GM21367 (cell line): ENCODE results near the gene TMEM225.
"Not testable (repeated sequence)": the region's sequence is repeated elsewhere in the genome, so short reads cannot be mapped to it uniquely, and the experiment has no call there.

Source experiments
- ATAC-seq: cut with Tn5 transposase; IDR thresholded peaks from one replicate; pipeline ENCODE4 v1.9.1; 2021; ENCODE audit not compliant: unreplicated experiment

Gene TMEM225, protein sequence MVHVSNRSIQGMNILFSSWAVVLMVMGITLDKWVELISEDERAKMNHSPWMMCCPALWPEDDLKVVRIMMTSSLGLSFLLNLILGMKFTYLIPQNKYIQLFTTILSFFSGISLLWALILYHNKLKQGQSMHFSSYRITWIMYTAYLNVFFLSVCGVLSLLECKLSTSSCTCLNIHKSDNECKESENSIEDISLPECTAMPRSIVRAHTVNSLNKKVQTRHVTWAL

GRCh38 chr11:123885570-123885969 lies at the start of gene TMEM225:
Gene TMEM225 (minus strand): TSS chr11:123885670. CDS start chr11:123885425, 245 bp downstream.
- ATAC-seq, result no peak

DNA sequence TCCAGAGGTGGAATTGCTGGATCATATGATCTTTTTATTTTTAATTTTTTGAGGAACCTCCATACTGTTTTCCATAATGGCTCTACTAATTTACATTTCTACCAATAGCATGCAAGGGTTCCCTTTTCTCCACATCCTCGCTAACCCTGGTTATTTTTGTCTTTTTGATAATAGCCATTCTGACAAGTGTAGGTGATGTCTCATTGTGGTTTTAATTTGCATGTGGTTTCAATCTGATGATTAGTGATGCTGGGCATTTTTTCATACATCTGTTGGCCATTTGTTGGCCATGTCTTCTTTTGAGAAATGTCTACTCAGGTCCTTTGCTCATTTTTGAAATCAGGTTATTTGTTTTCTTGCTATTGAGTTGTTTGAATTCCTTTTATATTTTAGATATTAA lies 38.6 kb upstream of the TMEM225 start:
- ATAC-seq, result peak; percentile 57

DNA sequence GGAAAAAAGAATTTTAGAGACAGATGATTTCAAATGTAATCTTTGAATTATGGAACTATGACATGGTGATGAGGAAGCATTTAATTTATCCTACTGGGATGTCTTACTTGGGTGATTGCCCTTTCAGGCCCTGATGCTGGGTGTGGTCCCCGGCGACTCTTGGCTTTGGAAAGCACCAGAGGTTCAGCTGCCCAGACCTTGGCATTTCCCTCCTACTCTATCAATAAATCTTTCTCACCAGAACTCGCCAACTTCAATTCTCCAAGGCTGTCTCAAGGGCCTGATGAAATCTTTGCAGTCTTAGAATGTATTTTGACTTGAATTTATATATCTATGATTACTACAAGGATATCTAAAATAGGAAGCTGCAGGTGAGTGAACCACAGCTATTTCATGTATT lies 35.5 kb upstream of the TMEM225 start:
- no peak for ATAC-seq

DNA sequence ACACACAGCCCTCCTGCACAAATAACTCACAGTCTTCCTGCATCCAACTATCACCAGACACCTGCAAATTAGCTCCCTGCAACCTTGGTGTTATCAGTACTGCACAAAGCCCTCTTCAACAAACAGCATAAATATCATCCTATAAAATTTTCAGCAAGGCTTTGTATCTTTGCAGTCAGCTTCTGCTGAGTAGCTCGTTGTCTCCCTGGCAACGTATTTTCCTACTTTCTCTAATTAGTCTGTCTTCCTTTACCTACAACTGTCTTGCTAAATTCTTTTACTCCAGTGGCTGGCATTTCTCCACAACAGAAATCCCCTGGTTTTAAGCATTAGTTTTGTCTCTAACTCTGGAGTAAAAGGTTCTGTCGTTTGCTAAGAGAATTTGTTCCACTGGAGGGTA lies 20.4 kb upstream of the TMEM225 start:
- ATAC-seq, result no peak

DNA sequence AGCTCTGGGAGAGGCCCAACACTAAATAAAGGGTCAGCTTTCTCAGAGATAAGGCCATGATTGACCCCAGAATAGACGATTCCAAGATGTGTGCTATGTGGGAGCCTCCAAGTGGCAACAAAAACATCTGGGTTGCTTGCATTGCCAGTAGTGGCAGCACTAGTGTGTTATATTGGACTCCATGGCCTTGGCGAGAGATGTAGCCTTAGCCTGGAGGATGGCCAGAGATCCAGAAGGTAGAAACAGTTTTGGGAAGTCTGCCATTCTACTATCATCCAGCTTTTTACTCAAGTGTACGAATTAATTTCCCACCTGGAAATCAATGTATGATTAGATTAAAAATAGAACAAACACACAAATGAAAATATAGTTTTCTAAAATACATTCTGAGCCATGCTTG lies 19.5 kb upstream of the TMEM225 start:
- ATAC-seq, result no peak

DNA sequence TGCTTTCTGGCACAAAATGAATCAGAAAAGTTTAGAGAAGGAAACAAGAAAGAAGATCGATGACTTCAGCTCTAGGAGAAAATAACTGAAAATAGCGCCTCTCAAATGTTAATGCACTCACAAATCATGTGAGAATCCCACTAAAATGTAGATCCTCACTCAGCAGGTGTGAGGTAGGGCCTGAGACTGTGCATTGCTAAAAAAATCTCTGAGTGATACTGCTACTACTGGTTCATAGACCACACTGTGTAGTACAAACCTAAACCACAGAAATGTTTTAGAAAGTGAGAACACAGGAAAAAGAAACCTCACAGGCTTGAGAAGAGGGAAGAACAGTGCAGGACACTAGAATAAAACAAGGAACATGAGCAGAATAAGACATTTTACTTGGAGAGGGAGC lies 18.5 kb upstream of the TMEM225 start:
- ATAC-seq, result no peak

GRCh38 chr11:123901867-123902266 lies 16.4 kb upstream of the TMEM225 start, which contains the start of gene OR8D4:
Gene OR8D4 (plus strand): TSS chr11:123902167. CDS start chr11:123906432, 4,265 bp downstream.
- ATAC-seq, result no peak

- ATAC-seq, result no peak
Observed at GRCh38 chr11:123899792-123900191, 14.3 kb upstream of the TMEM225 start.

DNA sequence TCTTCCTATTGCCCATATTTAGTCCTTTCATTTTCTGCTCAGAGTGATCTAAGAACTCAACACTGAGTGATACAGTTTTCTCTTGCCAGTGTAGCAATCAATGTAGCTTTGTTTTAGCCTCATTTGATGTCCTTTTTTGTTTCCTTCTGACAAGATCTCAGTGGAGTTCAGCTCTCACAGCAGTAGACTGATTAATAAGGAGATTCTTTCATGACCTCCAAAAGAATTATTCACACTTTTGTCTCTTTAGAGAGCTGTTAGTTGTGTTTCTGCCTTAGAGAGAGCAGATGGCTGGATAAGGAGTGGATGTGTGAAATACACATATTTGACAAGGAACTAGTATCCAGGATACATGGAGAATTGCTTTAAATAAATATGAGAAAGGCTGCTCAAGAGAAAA lies 6.6 kb upstream of the TMEM225 start:
- ATAC-seq, result no peak

- ATAC-seq, result no peak
Observed at GRCh38 chr11:123880912-123881311, 4.6 kb downstream of the TMEM225 start.

- not testable (repeated sequence) for ATAC-seq
Observed at GRCh38 chr11:123867795-123868194, 17.7 kb downstream of the TMEM225 start.

DNA sequence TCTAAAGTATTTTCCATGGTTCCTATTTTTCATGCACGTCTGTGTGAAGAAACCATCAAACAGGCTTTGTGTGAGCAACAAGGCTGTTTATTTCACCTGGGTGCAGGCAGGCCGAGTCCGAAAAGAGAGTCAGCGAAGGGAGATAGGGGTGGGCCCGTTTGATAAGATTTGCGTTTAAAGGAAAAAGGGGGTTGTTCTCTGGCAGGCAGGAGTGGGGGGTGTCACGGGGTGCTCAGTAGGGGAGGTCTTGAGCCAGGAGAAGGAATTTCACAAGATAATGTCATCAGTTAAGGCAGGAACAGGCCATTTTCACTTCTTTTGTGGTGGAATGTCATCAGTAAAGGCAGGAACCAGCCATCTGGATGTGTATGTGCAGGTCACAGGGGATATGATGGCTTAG lies 20.2 kb downstream of the TMEM225 start:
- ATAC-seq, result not testable (repeated sequence)

DNA sequence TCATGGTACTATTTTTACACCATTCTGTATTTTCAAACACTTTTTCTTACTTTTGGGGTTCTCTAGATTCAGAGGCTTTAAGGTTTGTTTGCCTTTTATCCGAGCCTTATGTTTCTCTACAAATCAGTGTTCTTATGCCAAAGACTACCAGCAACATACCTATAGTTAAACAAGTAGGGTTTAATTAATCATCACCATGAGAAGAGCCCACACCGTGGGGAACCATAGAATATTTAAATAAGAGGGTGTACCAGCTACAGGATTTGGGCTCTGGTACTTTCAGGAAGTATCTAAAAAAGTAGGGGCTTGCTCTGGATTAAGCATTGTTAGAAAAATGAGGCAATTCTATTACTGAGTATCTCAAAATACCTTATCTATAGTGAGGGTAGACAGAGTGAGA lies 25.7 kb downstream of the TMEM225 start:
- ATAC-seq, result no peak

DNA sequence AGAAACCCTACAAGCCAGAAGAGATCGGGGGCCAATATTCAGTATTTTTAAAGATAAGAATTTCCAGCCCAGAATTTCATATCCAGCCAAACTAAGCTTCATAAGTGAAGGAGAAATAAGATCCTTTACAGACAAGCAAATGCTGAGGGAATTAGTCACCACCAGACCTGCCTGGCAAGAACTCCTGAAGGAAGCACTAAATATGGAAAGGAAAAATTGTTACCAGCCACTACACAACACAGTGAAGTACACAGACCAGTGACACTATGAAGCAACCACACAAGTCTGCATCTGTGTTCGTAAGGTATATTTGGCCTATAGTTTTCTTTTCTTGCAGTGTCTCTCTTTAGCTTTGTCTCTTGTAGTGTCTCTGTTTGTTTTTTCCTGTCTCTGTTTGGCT lies 29.0 kb downstream of the TMEM225 start:
- ATAC-seq, result no peak

GRCh38 chr11:123853038-123853437 lies 32.4 kb downstream of the TMEM225 start:
- no peak for ATAC-seq

GRCh38 chr11:123852321-123852720 lies 33.1 kb downstream of the TMEM225 start:
- ATAC-seq, result no peak

DNA sequence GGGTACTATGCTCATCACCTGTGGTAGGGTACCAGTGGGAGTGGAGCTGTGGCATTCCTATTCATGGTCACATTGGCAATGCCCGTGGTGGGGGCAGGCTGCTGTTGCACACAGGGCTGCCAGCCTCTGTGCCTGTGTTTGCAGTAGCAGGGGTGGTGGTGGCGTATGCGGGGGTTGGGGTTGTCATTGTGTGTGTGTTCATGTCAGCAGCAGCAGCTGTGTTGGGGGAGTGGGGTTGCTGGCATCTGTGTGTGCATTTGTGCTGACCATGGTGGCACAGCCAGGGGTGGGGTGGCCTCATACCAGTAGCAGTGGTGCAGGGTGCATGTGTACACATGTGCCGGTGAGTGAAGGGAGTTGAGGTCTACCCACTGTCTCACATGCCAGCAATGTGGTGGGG lies 34.4 kb downstream of the TMEM225 start:
- no peak for ATAC-seq

DNA sequence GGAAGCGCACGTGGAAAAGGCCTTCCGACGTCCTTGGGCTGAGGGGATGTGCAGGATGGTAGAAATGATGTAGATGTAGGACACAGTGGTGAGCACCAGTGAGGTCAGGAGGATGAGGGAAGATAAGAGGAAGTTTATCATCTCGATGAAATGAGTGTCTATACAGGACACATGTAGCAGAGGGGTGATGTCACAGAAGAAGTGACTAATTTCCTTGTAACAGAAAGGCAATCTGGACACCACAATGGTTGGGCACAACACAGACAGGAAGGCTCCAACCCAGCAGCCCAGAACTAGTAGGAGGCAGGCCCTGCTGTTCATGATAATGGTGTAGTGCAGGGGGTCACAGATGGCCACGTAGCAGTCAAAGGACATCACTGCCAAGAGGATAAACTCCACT lies 44.3 kb downstream of the TMEM225 start:
- ATAC-seq, result no peak

DNA sequence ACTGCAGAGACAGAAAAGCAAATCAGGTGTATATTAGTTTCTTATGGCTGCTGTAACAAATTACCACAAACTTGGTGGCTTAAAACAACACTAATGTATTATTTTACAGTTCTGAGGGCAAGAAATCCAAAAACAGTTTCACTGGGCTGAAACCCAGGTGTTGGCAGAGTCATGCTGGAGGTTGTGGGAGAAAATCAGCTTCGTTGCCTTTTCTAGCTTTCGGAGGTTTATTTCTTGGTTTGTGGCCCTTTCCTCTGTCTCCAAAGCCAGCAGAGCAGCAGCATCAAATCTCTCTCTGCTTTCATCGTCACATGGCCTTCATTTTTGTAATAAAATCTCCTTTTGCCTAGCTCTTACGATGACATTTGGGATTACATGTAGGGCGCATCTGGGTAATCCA lies 46.3 kb downstream of the TMEM225 start:
- ATAC-seq, result no peak

DNA sequence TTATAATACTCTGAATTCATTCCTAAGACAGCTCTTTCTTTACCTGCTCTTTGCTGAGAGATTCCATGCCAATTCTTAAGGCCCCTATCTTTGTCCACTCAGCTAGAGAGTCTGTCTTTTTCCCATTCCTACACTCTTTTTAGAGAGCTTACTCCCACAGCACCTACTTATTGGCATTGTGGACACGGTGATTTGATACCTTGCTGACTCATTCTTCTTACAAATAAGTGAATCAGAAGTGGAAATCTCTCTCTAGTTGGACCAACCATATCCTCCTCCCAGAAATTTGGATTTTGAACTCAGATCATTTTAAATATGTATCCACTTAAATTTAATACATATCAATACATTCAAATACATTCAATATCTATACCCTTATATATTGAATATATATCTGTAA lies 46.8 kb downstream of the TMEM225 start:
- ATAC-seq, result no peak

GRCh38 chr11:123838199-123838598 lies 47.3 kb downstream of the TMEM225 start:
- ATAC-seq, result no peak

DNA sequence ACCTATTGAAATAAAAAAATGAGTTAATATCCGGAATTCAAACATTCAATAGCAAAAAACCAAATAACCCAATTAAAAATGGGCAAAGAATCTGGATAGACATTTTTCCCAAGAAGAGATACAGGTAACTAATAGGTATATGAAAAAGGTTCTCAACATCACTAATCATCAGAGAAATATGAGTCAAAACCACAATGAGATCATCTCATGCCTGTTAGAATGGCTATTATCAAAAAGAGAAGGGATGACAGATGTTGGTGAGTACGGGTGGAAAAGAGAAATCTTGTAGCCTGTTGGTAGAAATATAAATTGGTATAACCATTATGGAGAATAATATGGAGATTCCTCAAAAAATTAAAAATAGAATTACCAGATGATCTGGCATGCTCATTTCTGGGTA lies 52.4 kb downstream of the TMEM225 start:
- ATAC-seq, result no peak
